DND-41 (cell line): Measurements from ENCODE around the gene PRTN3.

ENCODE experiments used
- ATAC-seq: fragments of 200-7000 bp; cut with Tn5 transposase; 3 replicates; pipeline ENCODE4 v1.9.1; 2021; ENCODE audit warnings: low read depth; ENCODE audit not compliant: insufficient read depth
- DNase-seq: peaks from one replicate; pipeline ENCODE4 v3.0.0-alpha.2; 2020
- H2AFZ ChIP-seq: 2 replicates; pipeline ENCODE4 v1.6.0; 2012; ENCODE audit warnings: low read depth, low read length
- H3K27ac ChIP-seq: 2 replicates; pipeline ENCODE4 v1.5.1; 2012; ENCODE audit warnings: low read length, inconsistent platforms
- H3K27me3 ChIP-seq: fragments of 200-600 bp; sonication (generic); 2 replicates; pipeline ENCODE4 v1.6.0; 2012; ENCODE audit warnings: low read length, mild to moderate bottlenecking, inconsistent platforms; ENCODE audit not compliant: insufficient read depth, poor library complexity
- H3K36me3 ChIP-seq: 2 replicates; pipeline ENCODE4 v1.5.1; 2012; ENCODE audit warnings: low read length, inconsistent platforms; ENCODE audit not compliant: insufficient read depth
- H3K4me1 ChIP-seq: 2 replicates; pipeline ENCODE4 v1.5.1; 2012; ENCODE audit warnings: mild to moderate bottlenecking, low read length; ENCODE audit not compliant: insufficient read depth
- H3K4me2 ChIP-seq: 2 replicates; pipeline ENCODE4 v1.6.0; 2012; ENCODE audit warnings: mild to moderate bottlenecking, moderate library complexity, low read length, inconsistent platforms; ENCODE audit not compliant: insufficient read depth
- H3K4me3 ChIP-seq, 2 experiments: fragments of 200-600 bp in 1 of 2; shearing (Covaris generic) in 1 of 2; 2 replicates each; pipeline ENCODE4 v1.5.1; 2012 to 2016; ENCODE audit warnings: inconsistent platforms in 2 of 2, low read length in 2 of 2, mild to moderate bottlenecking in 2 of 2, low read depth in 1 of 2, moderate library complexity in 1 of 2
- H3K79me2 ChIP-seq: 2 replicates; pipeline ENCODE4 v1.6.0; 2012; ENCODE audit warnings: low read length, inconsistent platforms; ENCODE audit not compliant: insufficient read depth
- H3K9ac ChIP-seq: 2 replicates; pipeline ENCODE4 v1.6.0; 2012; ENCODE audit warnings: low read depth, mild to moderate bottlenecking, inconsistent platforms, low read length, moderate library complexity
- H3K9me3 ChIP-seq: 2 replicates; pipeline ENCODE4 v1.5.1; 2012; ENCODE audit warnings: low read length, moderate library complexity, mild to moderate bottlenecking, inconsistent platforms; ENCODE audit not compliant: insufficient read depth, severe bottlenecking
- H4K20me1 ChIP-seq: 2 replicates; pipeline ENCODE4 v1.6.0; 2012; ENCODE audit warnings: low read length; ENCODE audit not compliant: insufficient read depth
- EZH2 ChIP-seq: IDR thresholded peaks from 3 replicates; pipeline ENCODE4 v1.6.1; 2012; ENCODE audit warnings: borderline replicate concordance, low read depth, mild to moderate bottlenecking, moderate library complexity, low read length, inconsistent platforms; ENCODE audit not compliant: severe bottlenecking
- TF ChIP-seq, protein P1 (sequence below): IDR thresholded peaks from 2 replicates; pipeline ENCODE4 v1.5.1; 2012; ENCODE audit warnings: borderline replicate concordance, low read length, moderate library complexity, mild to moderate bottlenecking; ENCODE audit not compliant: poor library complexity, severe bottlenecking; ENCODE audit errors: extremely low read depth

Gene PRTN3

DNA sequence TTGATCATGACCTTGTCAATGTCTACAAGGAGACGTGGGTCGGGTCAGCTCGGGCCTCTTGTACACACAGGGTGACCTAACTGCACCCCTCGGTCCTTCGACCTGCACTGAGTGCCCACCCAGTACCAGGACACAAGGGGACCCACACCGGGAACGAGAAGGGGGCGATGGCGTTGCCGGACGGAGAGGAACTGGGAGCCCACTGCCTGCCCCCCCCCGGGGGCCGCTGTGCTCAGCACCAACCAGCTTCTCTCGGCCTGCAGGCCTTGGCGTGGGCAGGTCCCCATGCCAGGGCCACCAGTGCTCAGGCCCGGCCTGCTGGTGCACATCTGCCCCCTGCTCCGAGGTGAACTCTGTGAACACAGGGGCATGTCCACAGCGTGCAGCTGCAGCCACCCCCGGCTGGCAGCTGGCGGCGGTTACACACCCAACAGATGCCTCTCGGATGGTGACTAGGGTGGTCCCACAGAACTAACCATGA, 32.8 kb downstream of the PRTN3 start:
- Histone ChIP-seq H2AFZ (no peak overlapping the region), H3K9ac (no peak overlapping the region), H3K4me1 (no peaks in the 10 kb centered on the region), H3K27me3 (no peaks in the 10 kb centered on the region), H3K4me2 (no peak overlapping the region), H3K4me3 (no peak overlapping the region), H4K20me1 (peaks cover 5% of the 10 kb centered on the region; the same call in 1 of the 2 replicates), H3K27ac (no peak overlapping the region), H3K79me2 (no peaks in the 10 kb centered on the region), H3K36me3 (peaks cover 62% of the 10 kb centered on the region), H3K9me3 (no peaks in the 10 kb centered on the region)
- TF ChIP-seq, protein P1, sequence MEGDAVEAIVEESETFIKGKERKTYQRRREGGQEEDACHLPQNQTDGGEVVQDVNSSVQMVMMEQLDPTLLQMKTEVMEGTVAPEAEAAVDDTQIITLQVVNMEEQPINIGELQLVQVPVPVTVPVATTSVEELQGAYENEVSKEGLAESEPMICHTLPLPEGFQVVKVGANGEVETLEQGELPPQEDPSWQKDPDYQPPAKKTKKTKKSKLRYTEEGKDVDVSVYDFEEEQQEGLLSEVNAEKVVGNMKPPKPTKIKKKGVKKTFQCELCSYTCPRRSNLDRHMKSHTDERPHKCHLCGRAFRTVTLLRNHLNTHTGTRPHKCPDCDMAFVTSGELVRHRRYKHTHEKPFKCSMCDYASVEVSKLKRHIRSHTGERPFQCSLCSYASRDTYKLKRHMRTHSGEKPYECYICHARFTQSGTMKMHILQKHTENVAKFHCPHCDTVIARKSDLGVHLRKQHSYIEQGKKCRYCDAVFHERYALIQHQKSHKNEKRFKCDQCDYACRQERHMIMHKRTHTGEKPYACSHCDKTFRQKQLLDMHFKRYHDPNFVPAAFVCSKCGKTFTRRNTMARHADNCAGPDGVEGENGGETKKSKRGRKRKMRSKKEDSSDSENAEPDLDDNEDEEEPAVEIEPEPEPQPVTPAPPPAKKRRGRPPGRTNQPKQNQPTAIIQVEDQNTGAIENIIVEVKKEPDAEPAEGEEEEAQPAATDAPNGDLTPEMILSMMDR, result no peak
- no peak for TF ChIP-seq EZH2
- DNase-seq, result no peak
- ATAC-seq, result no peak

DNA sequence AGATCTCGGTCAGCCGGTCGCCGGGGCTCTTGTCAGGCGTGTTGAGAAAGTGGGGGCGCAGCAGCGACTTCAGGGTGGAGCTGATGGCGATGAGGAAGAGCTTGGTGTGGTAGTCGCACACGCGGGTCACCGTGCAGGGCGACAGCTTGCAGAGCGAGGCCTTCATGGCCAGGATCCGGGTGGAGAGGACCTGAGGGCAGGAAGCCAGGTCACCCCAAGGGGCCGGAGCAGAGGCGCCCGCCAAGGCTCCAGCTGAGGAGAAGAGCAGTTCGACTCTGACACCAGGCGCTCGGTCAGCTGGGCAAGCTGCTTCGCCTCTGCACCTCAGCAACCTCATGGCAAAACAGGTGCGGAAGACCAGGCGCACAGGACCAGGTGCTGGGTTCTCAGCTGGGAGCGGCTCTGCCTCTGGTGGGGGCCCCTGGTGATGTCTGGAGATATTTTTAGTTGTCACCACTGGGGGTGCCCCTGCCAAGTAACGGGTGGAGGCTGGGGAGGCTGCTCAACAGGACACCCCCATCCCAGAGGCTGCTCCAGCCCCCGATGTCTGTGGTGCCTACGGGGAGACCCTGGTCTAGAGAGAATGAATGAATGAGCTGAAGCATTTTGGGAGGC, 34.6 kb downstream of the PRTN3 start:
- ATAC-seq (no peak), DNase-seq (no peak)
- H3K9me3 ChIP-seq, result no peaks in the 10 kb centered on the region
- peaks cover 59% of the 10 kb centered on the region for H3K36me3 ChIP-seq
- no peaks in the 10 kb centered on the region for H3K4me1 ChIP-seq
- no peak for TF ChIP-seq EZH2
- TF ChIP-seq, protein P1, result no peak
- peaks cover 5% of the 10 kb centered on the region; the same call in 1 of the 2 replicates for H4K20me1 ChIP-seq
- H3K4me2 ChIP-seq, result no peak overlapping the region
- H3K27me3 ChIP-seq, result no peaks in the 10 kb centered on the region
- H2AFZ ChIP-seq, result no peak overlapping the region
- H3K4me3 ChIP-seq, result no peak overlapping the region
- no peak overlapping the region for H3K9ac ChIP-seq
- H3K27ac ChIP-seq, result no peak overlapping the region
- no peaks in the 10 kb centered on the region for H3K79me2 ChIP-seq

DNA sequence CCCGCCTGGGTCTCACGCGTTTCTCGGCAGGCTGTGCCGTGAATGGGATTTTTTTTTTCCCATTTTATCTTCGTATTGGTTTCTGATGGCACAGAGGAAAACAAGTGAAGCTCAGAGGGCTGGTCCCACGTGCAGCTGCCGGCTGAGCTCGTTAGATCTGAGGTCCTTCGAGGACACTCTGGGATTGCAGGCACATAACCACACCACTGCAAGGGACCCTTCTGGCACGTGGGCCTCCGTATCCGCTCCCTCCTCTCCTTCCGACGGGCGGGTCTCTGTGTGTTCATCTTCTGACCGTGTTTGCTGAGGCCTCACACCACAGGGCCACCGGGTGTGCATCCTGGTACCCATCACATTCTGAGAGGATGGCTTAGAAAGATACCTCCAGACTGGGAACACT, 35.3 kb downstream of the PRTN3 start:
- no peaks in the 10 kb centered on the region for H3K4me1 ChIP-seq
- H3K4me3 ChIP-seq, result no peak overlapping the region
- H3K79me2 ChIP-seq, result no peaks in the 10 kb centered on the region
- H4K20me1 ChIP-seq, result peaks cover 5% of the 10 kb centered on the region; the same call in 1 of the 2 replicates
- H3K27me3 ChIP-seq, result no peaks in the 10 kb centered on the region
- TF ChIP-seq, protein P1, result no peak
- TF ChIP-seq EZH2, result no peak
- no peak overlapping the region for H3K4me2 ChIP-seq
- H2AFZ ChIP-seq, result no peak overlapping the region
- no peak overlapping the region for H3K27ac ChIP-seq
- H3K9me3 ChIP-seq, result no peaks in the 10 kb centered on the region
- no peak overlapping the region for H3K9ac ChIP-seq
- H3K36me3 ChIP-seq, result peaks cover 54% of the 10 kb centered on the region
- ATAC-seq (no peak), DNase-seq (no peak)
